Astrocyte (in vitro differentiated cells and primary cell): ENCODE measurements around the gene TEAD4.

Experiments
- CTCF ChIP-seq: IDR thresholded peaks from 2 replicates; pipeline ENCODE4 v1.5.1; 2011; ENCODE audit warnings: low read depth, mild to moderate bottlenecking, inconsistent platforms, low read length, moderate library complexity; ENCODE audit not compliant: insufficient read depth
- EZH2 ChIP-seq: IDR thresholded peaks from 2 replicates; pipeline ENCODE4 v1.6.1; 2012; ENCODE audit warnings: mild to moderate bottlenecking, low read length, inconsistent platforms; ENCODE audit not compliant: insufficient read depth

- TF ChIP-seq CTCF: no peak
- no peak for TF ChIP-seq EZH2
Measured at GRCh38 chr12:3086729-3087323, 127.6 kb downstream of the TEAD4 start.
